Sigmoid colon (tissue), 4 donors: ENCODE data around the gene GPANK1.

ENCODE experiments used
- CTCF ChIP-seq, 4 experiments: fragments of 450-650 bp in 3 of 4; fragments of 200-600 bp in 1 of 4; IDR thresholded peaks; one replicate each; pipeline ENCODE4 v1.5.1; 2016 to 2019; ENCODE audit warnings: antibody characterized with exemption in 4 of 4, mild to moderate bottlenecking in 3 of 4, moderate library complexity in 2 of 4
- POLR2AphosphoS5 ChIP-seq, 4 donors: sonication (generic); formaldehyde crosslinking; IDR thresholded peaks; one replicate each; pipeline ENCODE4 v1.6.1; 2017; ENCODE audit warnings: antibody characterized with exemption in 4 of 4

- TF ChIP-seq POLR2AphosphoS5 (IDR thresholded peaks at IDR 0.05), result no peak
- no peak for TF ChIP-seq CTCF (IDR thresholded peaks at IDR 0.05)
Measured at GRCh38 chr6:31634969-31635575, 29.7 kb downstream of the GPANK1 start.
